DMS153 (cell line): ENCODE measurements around the gene RTN4RL2.
A peak's percentile ranks its signal among the peaks of the same experiment; 100 is the strongest.

Source experiments
- DNase-seq: peaks from one replicate; lab custom pipeline; 2025; lab: John Stamatoyannopoulos, UW

RTN4RL2 gene

DNA sequence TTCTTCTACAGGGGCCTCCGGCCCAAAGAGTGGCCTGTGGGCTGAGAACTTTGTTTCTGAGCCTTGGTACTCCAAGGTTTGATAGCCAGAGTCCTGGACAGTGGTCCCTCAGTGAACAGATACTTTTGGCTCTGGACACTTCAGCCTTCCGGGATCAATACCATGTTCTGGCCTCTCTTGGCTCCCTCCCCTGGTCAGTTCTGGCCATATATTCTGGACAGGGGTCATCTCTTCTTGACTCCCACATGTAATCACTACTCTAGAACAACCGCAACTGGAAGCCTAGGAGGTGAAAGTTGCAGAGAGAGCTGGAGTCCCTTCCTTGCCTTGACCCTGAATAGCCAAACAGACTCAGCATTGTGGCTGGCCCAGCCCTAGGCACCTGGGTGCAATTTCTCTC is 2.3 kb downstream of the RTN4RL2 start:
- DNase-seq, result no peak

DNA sequence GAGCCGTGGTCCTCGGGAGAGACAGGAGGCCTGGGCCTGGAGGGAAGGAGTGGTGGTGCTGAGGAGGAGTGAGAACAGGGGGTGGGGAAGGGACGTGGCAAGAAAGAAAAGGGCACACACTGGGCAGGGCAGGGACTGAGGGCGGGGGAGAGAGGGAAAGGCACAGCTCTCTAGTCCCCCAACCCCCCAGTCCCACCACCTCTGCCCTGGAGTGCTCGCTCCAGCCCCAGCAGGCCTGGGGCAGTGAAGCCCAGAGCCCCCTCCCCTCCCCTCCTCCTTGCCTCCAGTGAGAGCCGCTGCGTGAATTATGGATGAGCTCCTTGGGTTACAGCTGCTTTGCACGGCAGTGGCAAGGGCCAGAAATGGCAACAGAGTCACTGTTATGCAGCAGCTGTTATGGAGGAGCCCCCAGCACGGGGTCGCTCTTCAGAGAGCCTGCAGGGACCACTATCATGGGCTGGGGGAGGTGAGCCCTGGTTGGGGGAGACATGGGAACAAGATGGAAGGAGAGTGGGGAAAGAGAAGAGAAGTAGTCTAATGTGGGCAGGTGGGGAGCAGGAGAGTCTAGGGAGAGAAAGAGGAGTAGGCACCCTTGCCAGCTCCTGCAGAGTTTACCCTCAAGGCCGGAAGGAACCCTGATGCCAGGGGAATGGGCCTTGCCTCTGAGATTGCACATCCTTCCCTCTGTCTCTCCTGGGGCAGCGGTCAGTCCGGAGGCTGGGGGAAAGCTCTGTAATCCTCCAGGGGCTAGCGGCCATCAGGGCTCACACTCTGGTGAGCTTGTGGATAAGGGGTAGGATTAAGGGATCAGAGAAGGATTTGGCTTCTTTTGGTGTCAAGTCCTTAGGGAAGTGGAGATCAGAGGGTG is 3.6 kb downstream of the RTN4RL2 start:
- DNase-seq, result no peak

DNA sequence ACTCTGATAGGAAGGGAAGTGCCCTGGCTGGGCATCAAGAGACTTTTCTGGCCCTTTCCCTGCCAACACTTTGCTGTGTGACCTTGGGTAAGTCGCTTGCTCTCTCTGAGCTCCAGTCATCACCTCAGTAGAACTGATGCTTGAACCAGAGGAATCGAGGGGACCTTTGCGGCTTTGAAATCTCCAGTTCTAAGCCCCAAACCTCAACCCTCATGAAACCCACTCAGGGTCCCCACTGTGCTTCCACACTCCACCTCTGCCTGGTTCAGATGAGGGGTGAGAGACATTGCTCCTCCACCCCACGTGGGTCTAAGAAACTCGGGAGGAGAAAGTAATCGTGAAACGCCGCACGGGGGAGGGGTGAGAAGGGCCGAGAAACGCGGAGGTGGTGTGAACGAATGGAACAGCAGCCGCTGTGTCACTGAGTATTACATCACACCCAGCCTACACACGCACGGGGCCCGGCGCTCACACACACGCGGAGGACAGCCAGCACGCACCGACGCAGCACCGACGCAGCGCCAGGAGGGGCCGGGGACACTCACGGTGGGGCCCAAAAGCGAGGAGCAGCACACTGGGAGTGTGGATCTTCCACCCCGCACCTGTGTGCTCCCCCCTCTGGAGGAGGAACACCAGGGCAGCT is 4.3 kb downstream of the RTN4RL2 start:
- DNase-seq, result no peak

DNA sequence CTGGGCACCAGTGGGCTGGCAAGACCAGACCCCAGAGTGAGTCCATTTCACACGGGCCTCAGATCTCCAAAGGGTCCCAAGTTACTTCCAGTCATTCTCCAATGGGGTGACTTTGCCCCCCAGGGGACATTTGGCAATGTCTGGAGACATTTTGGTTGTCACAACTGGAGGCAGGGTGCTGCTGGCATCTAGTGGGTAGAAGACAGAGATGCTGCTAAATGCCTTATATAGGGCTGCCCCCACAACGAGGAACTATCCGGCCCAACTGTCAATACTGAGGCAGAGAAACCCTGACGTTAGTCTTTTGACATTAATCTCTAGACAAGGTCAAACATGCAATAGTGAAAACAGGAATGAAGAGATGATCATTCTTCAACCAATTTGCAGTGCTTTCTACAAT is 6.4 kb downstream of the RTN4RL2 start:
- no peak for DNase-seq

DNA sequence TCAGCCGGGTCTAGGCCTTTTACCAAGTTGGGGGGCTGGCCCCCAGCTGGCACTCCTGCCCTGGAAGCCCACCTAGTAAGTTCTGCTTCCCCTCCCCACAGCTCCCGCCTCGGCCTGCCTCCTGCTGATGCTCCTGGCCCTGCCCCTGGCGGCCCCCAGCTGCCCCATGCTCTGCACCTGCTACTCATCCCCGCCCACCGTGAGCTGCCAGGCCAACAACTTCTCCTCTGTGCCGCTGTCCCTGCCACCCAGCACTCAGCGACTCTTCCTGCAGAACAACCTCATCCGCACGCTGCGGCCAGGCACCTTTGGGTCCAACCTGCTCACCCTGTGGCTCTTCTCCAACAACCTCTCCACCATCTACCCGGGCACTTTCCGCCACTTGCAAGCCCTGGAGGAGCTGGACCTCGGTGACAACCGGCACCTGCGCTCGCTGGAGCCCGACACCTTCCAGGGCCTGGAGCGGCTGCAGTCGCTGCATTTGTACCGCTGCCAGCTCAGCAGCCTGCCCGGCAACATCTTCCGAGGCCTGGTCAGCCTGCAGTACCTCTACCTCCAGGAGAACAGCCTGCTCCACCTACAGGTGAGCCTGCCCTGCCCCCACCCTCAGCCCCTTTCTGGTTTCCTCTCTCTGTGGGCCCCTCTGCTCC is 7.3 kb downstream of the RTN4RL2 start:
- no peak for DNase-seq

DNA sequence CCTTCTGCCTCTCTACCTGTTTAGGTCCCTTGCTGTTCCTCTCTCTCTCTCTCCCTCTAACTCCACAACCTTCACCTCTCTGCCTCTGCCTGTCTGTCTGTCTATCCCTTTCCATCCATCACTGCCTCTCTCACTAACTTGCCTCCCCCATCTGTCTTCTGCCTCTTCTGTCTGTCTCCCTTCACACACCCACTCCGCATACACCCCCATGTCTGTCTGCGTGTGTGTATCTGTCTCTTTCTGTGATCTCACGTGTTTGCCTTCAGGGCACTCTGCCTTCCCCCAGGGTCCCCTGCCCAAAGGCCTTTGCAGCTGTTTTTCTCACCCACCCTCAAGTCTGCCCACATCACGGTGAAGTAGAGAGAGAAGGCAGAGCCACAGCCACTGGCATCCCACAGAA is 7.9 kb downstream of the RTN4RL2 start:
- DNase-seq, result no peak

DNA sequence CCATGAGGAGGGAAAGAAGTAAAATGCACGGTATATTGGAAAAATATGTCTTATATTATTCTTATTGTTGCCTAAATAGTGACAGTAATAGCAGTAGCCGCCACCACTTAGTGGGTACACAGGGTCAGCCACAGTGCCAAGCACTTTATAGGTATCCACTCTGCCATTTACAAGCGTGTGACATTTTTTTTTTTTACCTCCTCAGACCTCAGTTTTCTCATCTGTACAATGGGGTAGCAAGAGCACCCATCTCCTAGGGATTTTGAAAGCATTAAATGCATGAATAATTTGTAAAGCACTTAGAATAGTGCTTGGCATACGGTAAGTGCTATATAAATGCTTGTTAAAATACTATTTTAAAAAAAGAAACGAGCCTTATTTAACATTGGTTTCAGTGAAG is 8.9 kb downstream of the RTN4RL2 start:
- DNase-seq, result no peak

DNA sequence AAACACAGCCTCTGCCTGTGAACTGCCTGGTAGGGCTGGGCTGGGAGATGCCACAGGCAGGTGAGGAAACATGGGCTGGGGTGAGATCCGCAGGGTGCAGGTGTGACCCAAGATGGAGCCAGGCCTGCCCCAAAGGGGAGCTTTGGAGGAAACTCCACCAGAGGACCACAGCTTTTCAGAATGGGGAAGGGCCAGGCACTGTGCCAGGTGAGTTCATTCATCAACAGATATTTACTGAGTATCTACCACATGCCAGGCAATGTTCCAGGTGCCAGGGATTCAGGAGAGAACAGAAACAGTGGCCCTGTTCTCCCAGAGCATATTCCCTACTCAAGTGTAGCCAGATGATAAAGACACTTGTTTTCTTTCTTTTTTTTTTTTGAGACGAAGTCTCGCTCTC is 11.2 kb downstream of the RTN4RL2 start:
- DNase-seq, result no peak

DNA sequence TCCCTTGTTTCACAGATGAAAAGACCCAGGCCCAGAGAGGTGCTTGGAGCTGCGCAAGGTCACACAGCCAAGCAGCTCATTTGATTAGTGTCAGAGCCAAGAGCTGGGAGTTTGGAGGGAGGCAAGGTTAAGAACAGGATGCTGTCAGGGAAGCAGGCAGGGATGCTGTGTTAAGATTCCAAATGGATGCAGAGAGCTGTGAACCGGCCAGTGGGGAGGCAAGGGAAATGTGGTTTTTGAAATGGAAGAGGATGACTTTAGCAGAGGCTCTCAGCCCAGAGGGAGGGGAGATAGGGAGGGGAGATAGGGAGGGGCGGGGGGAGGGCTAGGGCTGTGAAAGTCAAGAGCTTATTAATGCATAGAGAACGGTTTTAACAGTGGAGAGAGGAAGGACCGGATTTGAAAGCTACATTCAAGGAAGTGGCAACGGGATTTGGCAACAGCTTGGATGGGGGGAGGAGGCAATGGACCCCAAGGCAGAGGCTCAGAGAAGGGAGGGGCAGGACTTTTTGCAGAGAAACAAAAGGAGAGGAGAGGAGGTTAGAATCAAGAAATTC is 13.0 kb downstream of the RTN4RL2 start:
- no peak for DNase-seq

DNA sequence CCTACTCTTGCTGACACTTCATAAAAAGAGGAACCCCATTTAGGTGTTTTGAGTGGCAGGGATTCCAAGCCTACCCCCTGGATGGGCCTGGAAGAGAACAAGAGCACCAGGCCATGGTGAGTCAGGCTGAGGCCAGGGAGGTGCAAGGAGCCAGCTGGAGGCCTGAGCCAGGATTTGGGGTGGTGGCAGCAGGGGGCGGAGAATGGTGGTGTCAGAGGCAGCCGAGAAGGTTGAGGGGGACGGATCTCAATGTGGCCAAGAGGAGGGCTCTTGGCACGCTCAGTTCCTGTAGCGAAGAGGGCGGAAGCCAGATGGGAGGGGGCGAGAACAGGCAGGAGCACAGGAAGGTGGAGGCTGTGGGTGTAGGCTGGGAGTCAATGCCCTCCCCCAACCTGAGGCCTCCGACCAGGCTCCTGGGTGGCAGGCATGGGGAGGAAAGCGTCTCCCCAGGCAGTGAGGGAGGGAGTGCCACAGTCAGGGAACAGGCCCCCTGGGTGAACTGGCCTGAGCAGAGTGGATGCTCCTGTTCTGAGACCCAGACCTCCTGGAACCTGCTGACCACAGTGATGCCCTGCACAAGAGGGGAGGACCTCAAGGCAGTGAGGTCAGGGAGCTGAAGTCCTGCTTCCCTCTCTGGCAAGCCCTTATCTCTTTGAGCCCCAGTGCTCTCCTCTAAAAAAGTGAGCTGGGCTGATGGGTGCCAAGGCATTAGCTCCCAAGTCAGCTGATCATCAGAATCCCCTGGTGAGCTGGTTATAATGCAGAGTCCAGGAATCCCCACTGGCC is 13.9 kb downstream of the RTN4RL2 start:
- DNase-seq, result no peak

DNA sequence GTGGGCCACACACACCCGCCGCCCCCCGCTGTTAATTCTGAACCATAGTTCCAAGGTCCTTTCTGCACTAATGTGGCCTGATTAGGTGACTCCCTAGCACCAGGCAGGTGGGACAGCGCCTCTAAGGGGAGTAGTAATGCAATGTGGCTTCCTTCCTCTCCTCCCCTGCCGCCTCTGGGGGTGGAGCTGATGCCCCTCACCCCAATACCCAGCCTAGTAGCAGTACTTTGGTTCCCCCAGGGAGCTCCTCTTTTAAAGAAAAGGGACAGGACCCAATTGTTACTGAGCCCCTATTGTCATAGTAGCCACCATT is 14.4 kb downstream of the RTN4RL2 start:
- no peak for DNase-seq

DNA sequence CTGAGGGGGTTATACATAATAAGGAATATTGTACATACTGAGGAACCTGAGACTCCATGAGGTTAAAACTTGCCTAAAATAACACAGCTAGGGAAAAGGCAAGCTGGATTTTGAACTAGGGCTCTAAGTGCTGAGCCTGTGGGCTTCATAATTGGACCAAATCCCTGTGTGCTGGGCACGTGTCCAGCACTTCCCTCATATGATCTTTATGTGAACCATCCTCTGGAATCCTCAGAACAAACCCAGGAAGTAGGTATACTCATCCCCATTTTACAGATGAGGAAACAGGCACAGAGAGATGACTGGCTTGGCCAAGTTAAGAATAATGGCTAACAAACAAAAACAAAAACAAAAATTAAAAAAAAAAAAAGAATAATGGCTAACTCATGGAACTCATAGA is 14.9 kb downstream of the RTN4RL2 start:
- no peak for DNase-seq

DNA sequence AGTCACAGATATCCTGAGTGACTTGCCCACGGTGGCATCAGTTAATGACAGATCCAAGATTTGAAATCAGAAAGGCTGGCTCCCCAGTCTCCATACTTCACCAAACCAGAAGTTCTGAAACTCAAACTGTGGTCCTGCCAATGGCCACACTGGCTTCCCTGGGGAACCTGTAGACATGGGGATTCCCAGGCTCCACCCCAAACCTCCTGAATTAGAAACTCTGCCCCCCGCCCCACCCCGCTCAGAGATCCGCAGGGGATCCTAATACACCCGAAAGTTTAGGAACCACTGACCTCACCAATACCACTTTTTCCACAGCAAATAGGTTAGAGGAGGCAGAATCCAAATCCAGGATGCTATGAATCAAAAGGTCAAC is 15.3 kb downstream of the RTN4RL2 start:
- DNase-seq, result no peak

DNA sequence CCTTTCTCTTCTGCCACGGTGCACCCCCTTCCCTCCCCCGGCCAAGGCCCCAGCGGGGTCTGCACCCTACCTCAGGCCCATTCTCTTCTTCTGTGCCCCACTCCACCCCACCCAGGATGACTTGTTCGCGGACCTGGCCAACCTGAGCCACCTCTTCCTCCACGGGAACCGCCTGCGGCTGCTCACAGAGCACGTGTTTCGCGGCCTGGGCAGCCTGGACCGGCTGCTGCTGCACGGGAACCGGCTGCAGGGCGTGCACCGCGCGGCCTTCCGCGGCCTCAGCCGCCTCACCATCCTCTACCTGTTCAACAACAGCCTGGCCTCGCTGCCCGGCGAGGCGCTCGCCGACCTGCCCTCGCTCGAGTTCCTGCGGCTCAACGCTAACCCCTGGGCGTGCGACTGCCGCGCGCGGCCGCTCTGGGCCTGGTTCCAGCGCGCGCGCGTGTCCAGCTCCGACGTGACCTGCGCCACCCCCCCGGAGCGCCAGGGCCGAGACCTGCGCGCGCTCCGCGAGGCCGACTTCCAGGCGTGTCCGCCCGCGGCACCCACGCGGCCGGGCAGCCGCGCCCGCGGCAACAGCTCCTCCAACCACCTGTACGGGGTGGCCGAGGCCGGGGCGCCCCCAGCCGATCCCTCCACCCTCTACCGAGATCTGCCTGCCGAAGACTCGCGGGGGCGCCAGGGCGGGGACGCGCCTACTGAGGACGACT is 15.9 kb downstream of the RTN4RL2 start:
- no peak for DNase-seq

DNA sequence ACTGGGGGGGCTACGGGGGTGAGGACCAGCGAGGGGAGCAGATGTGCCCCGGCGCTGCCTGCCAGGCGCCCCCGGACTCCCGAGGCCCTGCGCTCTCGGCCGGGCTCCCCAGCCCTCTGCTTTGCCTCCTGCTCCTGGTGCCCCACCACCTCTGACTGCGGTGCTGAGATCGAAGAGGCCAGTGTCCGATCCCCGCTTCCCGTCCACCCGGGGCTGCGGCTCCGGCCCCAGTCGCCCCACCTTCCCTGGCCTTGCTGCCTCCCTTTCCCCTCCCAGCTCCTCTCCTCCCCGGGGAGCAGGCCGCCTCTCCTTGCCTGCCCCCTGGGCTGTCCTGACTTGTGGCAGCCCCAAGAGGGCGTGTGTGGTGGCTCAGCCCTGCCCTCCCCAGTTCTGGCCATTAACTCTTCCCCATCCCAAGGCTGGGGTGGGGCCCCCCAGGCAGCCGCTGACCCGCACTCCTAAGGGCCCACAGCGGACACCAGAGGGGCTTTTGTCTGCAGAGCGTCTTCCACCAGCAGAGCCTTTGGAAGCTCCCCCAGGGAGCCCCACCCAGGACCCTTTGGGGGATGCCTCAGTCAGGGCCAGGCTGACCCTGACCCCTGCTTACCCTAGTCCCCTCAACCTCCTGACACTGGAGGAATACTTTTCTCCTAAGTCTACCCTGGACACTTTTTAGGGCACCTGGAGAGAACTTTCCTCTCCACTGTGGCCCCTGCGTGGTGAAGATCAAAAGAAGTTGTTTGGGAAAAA is 16.6 kb downstream of the RTN4RL2 start:
- peak; percentile 18 for DNase-seq

DNA sequence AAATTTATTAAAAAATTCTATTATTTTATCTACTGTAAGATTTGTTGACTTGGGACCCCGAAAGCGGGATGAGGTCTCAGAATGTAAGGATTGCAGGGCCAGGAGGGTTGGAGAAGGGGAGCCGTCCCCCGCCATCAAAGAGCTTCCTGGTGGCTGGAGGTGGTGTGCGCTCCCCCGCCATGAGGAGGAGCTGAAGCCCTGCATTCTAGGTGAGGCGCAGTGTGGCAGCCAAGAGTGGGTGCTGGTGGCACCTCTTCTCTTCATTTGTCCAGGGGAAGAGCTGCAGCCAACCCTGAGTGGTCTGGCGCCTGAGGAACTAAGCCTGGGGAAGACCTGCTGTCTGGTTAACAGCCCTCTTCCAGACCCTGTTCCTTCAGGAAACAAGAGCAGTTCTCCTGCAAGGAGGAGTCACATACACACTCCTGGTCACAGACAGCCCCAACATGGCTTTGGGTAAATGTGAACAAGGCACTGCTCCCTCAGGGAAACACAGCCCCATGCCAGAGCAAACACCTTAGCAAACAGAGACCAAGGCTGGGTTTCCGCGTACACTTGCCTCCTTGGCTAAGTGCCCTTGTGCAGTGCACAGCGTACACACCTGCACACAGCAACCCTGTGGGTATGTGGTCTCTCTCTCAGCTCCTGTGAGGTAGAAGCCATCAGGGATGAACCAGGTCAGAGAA is 17.3 kb downstream of the RTN4RL2 start:
- peak; percentile 27 for DNase-seq

DNA sequence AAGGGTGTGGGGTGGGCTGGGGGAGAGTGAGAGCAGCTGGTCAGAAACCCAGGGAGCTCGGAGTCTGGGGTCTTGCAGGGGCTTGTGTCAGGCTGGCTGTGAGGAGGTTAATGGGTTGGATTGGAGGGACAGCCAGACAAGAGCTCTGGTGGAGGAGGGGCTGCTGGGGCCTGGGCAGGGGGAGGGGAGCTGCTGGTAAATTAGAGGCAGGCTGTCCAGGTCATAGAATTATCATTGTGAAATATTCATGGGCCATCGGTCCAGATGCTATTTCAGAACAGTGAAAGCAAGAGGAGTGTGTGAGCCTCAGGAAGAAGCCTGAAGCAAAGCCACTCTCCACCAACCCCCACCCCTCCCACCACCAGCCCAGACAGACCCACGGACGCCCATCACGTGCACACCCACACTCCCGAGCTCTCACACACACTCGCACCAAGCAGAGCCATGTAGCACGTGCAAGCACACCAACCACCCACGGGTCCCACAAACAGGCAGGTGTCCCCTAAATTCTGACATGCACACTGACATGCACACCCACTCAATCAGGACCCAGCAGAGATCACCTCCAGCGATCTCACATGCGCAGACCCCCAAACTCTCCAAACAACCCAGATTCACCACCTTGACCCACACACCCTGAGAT is 18.8 kb downstream of the RTN4RL2 start:
- no peak for DNase-seq

DNA sequence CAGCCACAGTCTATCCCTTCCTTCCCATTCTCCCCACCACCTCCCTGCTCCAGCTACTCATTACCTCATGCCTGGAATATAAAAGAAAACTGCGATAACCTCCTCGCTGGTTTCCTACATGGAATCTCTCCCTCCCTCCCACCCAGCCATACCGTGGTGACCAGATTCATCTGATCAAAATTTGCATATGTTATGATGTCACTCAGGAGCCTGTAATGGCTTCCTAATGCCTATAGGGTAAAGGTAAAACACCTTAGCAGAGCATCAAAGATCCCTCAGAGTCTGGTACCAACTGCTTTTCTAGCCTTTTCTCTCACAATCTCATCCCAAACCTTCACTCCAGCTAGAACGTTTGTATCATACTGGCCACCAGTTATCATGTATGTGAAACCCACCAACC is 19.6 kb downstream of the RTN4RL2 start:
- DNase-seq, result no peak

DNA sequence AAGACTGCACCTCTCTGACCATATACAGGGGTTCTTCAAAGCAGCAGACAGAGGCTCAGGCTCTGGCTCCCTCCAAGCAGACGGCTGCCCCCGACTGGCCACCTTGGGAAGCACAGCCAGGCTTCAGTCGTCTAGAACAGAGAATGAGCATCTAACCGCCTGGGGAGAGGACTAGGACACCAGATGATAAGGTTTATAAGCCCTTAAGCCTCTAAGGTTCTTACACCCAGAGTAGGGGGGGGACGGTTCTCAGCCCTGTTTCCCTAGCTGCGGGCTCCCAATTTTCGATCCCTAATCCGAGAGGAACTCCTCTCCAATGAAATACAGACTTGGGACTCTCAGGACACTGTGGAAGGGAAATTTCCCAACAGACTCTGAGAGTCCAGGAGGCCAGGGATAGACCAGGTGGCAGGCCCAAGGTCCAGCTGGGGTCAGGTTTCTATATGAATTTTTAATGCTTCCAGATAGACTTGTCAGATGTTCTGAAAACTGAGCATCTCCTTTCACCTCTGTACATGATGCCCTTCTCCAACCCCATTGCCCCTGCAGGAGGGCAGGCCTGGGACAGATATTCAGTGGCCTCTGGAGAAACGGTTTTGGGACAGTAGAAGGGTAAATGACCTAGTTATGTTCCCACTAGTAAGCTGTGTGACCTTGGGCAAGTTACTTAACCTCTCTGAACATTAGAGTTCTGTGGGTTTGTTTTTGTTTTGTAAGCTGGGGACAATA is 20.2 kb downstream of the RTN4RL2 start:
- DNase-seq, result peak; percentile 48
